Measurements from ENCODE around the gene RPS19. TPM values are rescaled to one million over a fixed set of nuclear protein-coding genes. Genes with fewer than 3 reads are reported as not detected.

Gene RPS19
- total RNA-seq, 1 donor from 2014 or later: 3,078 TPM

DNA sequence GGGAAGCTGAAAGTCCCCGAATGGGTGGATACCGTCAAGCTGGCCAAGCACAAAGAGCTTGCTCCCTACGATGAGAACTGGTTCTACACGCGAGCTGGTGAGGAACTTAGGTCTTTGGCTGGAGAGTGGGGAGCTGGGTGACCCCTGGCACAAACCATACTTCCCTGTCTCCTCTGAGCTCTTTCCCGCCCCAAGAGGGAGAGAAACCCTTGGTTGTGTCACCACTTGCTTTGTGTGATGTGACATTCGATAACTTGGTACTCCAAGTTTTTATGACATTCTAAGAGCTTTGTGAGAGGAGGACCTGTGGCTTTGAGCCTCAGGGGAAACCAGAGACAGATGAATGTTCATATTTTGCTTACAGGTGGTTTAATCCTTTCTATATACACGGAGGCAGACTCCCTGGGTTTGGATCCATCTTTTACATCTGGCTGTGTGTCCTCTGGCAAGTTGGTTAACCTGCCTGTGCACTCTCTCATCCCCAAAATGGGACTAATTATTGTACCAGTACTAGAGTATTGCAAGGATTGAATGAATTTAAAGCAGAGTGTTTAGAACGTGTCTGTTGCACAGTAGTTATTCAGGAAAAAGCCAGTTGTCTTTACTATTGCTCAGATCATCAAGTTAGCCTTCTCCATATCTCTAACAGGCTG is 1.2 kb downstream of the RPS19 start:
- peaks cover 56% of the 10 kb centered on the region for H4K20me1 ChIP-seq (ENCODE audit: insufficient read depth, low read length)

DNA sequence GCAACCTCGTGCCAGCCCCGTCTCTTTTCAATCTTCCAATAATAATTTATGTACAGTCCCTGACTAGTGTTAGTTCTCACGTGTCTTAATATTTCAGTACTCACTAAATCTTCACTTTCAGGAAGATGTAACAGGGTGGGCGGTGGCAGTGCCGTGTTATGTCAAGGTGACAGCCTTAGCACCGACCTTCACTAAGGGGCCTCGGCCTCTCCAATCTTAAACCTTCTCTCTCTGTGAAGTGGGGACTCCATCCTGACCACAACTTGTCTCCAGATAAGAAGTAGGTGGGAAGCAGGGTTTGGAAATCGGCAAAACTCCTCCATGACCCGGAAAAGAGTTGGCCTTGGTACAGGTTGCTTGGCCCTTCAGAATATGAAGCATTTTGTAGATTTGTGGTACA is 1.8 kb downstream of the RPS19 start:
- no peak for TF ChIP-seq EZH2 (IDR thresholded peaks at IDR 0.05; ENCODE audit: insufficient read depth, low read length)
- TF ChIP-seq, protein P1, sequence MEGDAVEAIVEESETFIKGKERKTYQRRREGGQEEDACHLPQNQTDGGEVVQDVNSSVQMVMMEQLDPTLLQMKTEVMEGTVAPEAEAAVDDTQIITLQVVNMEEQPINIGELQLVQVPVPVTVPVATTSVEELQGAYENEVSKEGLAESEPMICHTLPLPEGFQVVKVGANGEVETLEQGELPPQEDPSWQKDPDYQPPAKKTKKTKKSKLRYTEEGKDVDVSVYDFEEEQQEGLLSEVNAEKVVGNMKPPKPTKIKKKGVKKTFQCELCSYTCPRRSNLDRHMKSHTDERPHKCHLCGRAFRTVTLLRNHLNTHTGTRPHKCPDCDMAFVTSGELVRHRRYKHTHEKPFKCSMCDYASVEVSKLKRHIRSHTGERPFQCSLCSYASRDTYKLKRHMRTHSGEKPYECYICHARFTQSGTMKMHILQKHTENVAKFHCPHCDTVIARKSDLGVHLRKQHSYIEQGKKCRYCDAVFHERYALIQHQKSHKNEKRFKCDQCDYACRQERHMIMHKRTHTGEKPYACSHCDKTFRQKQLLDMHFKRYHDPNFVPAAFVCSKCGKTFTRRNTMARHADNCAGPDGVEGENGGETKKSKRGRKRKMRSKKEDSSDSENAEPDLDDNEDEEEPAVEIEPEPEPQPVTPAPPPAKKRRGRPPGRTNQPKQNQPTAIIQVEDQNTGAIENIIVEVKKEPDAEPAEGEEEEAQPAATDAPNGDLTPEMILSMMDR (IDR thresholded peaks at IDR 0.05; ENCODE audit: insufficient read depth, low read depth, low read length): no peak
- Histone ChIP-seq H2AFZ (ENCODE audit: low read depth, low read length) (no peak overlapping the region), H3K79me2 (ENCODE audit: insufficient read depth, low read length) (peaks cover 66% of the 10 kb centered on the region), H3K27ac (ENCODE audit: low read depth, low read length) (no peak overlapping the region), H3K27me3 (ENCODE audit: insufficient read depth, low read length) (no peaks in the 10 kb centered on the region), H3K36me3 (ENCODE audit: insufficient read depth, low read length) (peaks cover 44% of the 10 kb centered on the region), H4K20me1 (ENCODE audit: insufficient read depth, low read length) (peaks cover 62% of the 10 kb centered on the region), H3K9me3 (ENCODE audit: insufficient read depth, low read depth, low read length) (no peaks in the 10 kb centered on the region), H3K4me2 (ENCODE audit: low read length) (peak overlapping the region; percentile 97), H3K4me3 (ENCODE audit: insufficient read depth, low read depth, low read length) (peak overlapping the region; percentile 96), H3K4me1 (ENCODE audit: insufficient read depth, low read length) (peaks cover 32% of the 10 kb centered on the region), H3K9ac (ENCODE audit: low read length) (peak overlapping the region; percentile 100)
- FAIRE-seq (no peak), DNase-seq (ENCODE audit: low read depth) (no peak)
- peaks cover 40% of the 10 kb centered on the region for H3K36me3 Mint-ChIP-seq (ENCODE audit: low read depth, unreplicated experiment)
- peak overlapping the region; percentile 99 for H3K4me3 Mint-ChIP-seq (ENCODE audit: unreplicated experiment)
- H3K4me1 Mint-ChIP-seq (ENCODE audit: low read depth, unreplicated experiment): peaks cover 30% of the 10 kb centered on the region
- no peaks in the 10 kb centered on the region for H3K9me3 Mint-ChIP-seq (ENCODE audit: unreplicated experiment)
- H3K27me3 Mint-ChIP-seq (ENCODE audit: low read depth, unreplicated experiment): peaks cover 2% of the 10 kb centered on the region
- H3K27ac Mint-ChIP-seq (ENCODE audit: unreplicated experiment): peak overlapping the region; percentile 99

More for the DNA sequence above, 1.2 kb downstream of the RPS19 start:
- DNase-seq (ENCODE audit: low read depth) (no peak), FAIRE-seq (no peak)
- H3K9me3 Mint-ChIP-seq (ENCODE audit: unreplicated experiment): no peaks in the 10 kb centered on the region
- H3K36me3 Mint-ChIP-seq (ENCODE audit: low read depth, unreplicated experiment): peaks cover 38% of the 10 kb centered on the region
- Histone ChIP-seq H3K9ac (ENCODE audit: low read length) (peak overlapping the region; percentile 100), H3K4me3 (ENCODE audit: insufficient read depth, low read depth, low read length) (peak overlapping the region; percentile 96), H2AFZ (ENCODE audit: low read depth, low read length) (no peak overlapping the region), H3K27me3 (ENCODE audit: insufficient read depth, low read length) (no peaks in the 10 kb centered on the region), H3K4me2 (ENCODE audit: low read length) (peak overlapping the region; percentile 97), H3K36me3 (ENCODE audit: insufficient read depth, low read length) (peaks cover 43% of the 10 kb centered on the region), H3K27ac (ENCODE audit: low read depth, low read length) (peak overlapping the region; percentile 94), H3K4me1 (ENCODE audit: insufficient read depth, low read length) (peaks cover 32% of the 10 kb centered on the region), H3K9me3 (ENCODE audit: insufficient read depth, low read depth, low read length) (no peaks in the 10 kb centered on the region), H3K79me2 (ENCODE audit: insufficient read depth, low read length) (peaks cover 61% of the 10 kb centered on the region)
- TF ChIP-seq, protein P1 (IDR thresholded peaks at IDR 0.05; ENCODE audit: insufficient read depth, low read depth, low read length): no peak
- TF ChIP-seq EZH2 (IDR thresholded peaks at IDR 0.05; ENCODE audit: insufficient read depth, low read length): no peak
- peak overlapping the region; percentile 99 for H3K27ac Mint-ChIP-seq (ENCODE audit: unreplicated experiment)
- peaks cover 28% of the 10 kb centered on the region for H3K4me1 Mint-ChIP-seq (ENCODE audit: low read depth, unreplicated experiment)
- H3K27me3 Mint-ChIP-seq (ENCODE audit: low read depth, unreplicated experiment): peaks cover 2% of the 10 kb centered on the region
- peak overlapping the region; percentile 99 for H3K4me3 Mint-ChIP-seq (ENCODE audit: unreplicated experiment)

DNA sequence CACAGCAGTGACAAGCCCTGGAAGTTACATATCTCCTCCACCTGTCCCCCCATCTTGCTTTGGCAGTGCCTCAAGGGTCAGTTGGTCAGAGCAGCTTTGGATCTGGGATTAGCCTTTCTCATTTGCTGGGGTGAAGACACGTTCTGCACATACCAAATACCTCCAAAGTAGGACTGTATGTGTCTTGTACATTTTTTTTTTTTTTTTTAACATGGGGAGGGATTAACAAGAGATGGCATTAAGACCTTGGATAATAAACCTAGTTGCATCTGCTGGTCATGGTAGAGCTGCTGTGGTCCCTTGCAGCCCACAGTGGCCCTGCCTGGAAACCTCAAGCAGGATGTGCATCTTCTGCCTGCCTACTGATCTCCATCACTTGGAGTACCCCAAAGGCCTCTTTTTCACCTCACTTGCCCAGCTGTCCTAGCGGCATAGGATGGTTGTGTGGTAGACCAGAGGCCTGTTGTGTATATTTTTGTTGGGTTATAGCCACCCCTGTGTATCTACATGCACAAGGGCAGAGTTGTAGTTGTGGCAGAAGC is 2.5 kb downstream of the RPS19 start:
- Mint-ChIP-seq H3K36me3 (ENCODE audit: low read depth, unreplicated experiment) (peaks cover 40% of the 10 kb centered on the region), H3K27me3 (ENCODE audit: low read depth, unreplicated experiment) (no peaks in the 10 kb centered on the region), H3K27ac (ENCODE audit: unreplicated experiment) (peak overlapping the region; percentile 99), H3K4me3 (ENCODE audit: unreplicated experiment) (peak overlapping the region; percentile 99), H3K9me3 (ENCODE audit: unreplicated experiment) (no peaks in the 10 kb centered on the region), H3K4me1 (ENCODE audit: low read depth, unreplicated experiment) (peaks cover 30% of the 10 kb centered on the region)
- no peak overlapping the region for H2AFZ ChIP-seq (ENCODE audit: low read depth, low read length)
- no peaks in the 10 kb centered on the region for H3K27me3 ChIP-seq (ENCODE audit: insufficient read depth, low read length)
- H3K27ac ChIP-seq (ENCODE audit: low read depth, low read length): no peak overlapping the region
- H3K4me3 ChIP-seq (ENCODE audit: insufficient read depth, low read depth, low read length): peak overlapping the region; percentile 96
- DNase-seq (ENCODE audit: low read depth) (no peak), FAIRE-seq (no peak)
- H3K4me2 ChIP-seq (ENCODE audit: low read length): peak overlapping the region; percentile 97
- peaks cover 50% of the 10 kb centered on the region for H3K36me3 ChIP-seq (ENCODE audit: insufficient read depth, low read length)
- no peaks in the 10 kb centered on the region for H3K9me3 ChIP-seq (ENCODE audit: insufficient read depth, low read depth, low read length)
- no peak for TF ChIP-seq EZH2 (IDR thresholded peaks at IDR 0.05; ENCODE audit: insufficient read depth, low read length)
- TF ChIP-seq, protein P1 (IDR thresholded peaks at IDR 0.05; ENCODE audit: insufficient read depth, low read depth, low read length): no peak
- H4K20me1 ChIP-seq (ENCODE audit: insufficient read depth, low read length): peaks cover 68% of the 10 kb centered on the region
- H3K9ac ChIP-seq (ENCODE audit: low read length): peak overlapping the region; percentile 100
- H3K79me2 ChIP-seq (ENCODE audit: insufficient read depth, low read length): peaks cover 72% of the 10 kb centered on the region
- peaks cover 32% of the 10 kb centered on the region for H3K4me1 ChIP-seq (ENCODE audit: insufficient read depth, low read length)

Measured in astrocyte (in vitro differentiated cells and primary cell).